Measurements from ENCODE around the gene EIF2D.

- no peak for TF ChIP-seq EP300 (IDR thresholded peaks at IDR 0.05)
- TF ChIP-seq CTCF (IDR thresholded peaks at IDR 0.05): no peak
Measured at GRCh38 chr1:206582971-206583706, 29.1 kb downstream of the EIF2D start.
